Measurements from ENCODE around the gene ICAM1. TPM values are rescaled to one million over a fixed set of nuclear protein-coding genes. Genes with fewer than 3 reads are reported as not detected.
A peak's percentile ranks its signal among the peaks of the same experiment; 100 is the strongest.

The ICAM1 gene
- total and polyA plus RNA-seq, 9 donors = 12.1 to 116 (median 18.7) TPM

GRCh38 chr19:10270180-10270615, 722 bp upstream of the ICAM1 start:
- Histone ChIP-seq H3K4me1 (ENCODE audit: insufficient read depth) (peaks cover 8% of the 10 kb centered on the region), H3K4me3 (peak overlapping the region; percentile 39), H3K9me3 (no peaks in the 10 kb centered on the region), H3K27ac (peak overlapping the region; percentile 58 to 65), H3K27me3 (no peaks in the 10 kb centered on the region), H3K36me3 (no peaks in the 10 kb centered on the region)
- intact Hi-C loops (cut with DNase I) = loop anchor here in 1 of 4 donors (2.0 kb wide), 1 partner anchor 119 kb away; no protein-coding TSS in a partner anchor
- DNase-seq = peak in 4 of 5 donors; percentile 46 to 71 (median 56)
- TF ChIP-seq POLR2A (IDR thresholded peaks at IDR 0.05) = no peak
- TF ChIP-seq, protein P1, sequence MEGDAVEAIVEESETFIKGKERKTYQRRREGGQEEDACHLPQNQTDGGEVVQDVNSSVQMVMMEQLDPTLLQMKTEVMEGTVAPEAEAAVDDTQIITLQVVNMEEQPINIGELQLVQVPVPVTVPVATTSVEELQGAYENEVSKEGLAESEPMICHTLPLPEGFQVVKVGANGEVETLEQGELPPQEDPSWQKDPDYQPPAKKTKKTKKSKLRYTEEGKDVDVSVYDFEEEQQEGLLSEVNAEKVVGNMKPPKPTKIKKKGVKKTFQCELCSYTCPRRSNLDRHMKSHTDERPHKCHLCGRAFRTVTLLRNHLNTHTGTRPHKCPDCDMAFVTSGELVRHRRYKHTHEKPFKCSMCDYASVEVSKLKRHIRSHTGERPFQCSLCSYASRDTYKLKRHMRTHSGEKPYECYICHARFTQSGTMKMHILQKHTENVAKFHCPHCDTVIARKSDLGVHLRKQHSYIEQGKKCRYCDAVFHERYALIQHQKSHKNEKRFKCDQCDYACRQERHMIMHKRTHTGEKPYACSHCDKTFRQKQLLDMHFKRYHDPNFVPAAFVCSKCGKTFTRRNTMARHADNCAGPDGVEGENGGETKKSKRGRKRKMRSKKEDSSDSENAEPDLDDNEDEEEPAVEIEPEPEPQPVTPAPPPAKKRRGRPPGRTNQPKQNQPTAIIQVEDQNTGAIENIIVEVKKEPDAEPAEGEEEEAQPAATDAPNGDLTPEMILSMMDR (IDR thresholded peaks at IDR 0.05) = no peak
- no peak for TF ChIP-seq EP300 (IDR thresholded peaks at IDR 0.05)
- WGBS, 3 donors = 2 to 4% (median 2%) methylated on average over 34 to 37 of the region's 37 CpGs

- Histone ChIP-seq H3K9me3 (no peaks in the 10 kb centered on the region), H3K4me3 (peak overlapping the region; percentile 39), H3K27me3 (no peaks in the 10 kb centered on the region), H3K27ac (peak overlapping the region in 1 of 2 donors; percentile 58), H3K36me3 (no peaks in the 10 kb centered on the region), H3K4me1 (ENCODE audit: insufficient read depth) (peaks cover 8% of the 10 kb centered on the region)
- TF ChIP-seq POLR2A (IDR thresholded peaks at IDR 0.05) = no peak
- intact Hi-C loops (cut with DNase I) = loop anchor here in 1 of 4 donors (1.0 to 2.0 kb wide), 2 partner anchors 113 to 117 kb away; no protein-coding TSS in a partner anchor
- 46 to 51% (median 49%) methylated on average over 12 of the region's 12 CpGs for WGBS, 3 donors
- DNase-seq = peak in 3 of 5 donors; percentile 37 to 53 (median 49)
Observed at GRCh38 chr19:10271543-10272086, 695 bp downstream of the ICAM1 start.

DNA sequence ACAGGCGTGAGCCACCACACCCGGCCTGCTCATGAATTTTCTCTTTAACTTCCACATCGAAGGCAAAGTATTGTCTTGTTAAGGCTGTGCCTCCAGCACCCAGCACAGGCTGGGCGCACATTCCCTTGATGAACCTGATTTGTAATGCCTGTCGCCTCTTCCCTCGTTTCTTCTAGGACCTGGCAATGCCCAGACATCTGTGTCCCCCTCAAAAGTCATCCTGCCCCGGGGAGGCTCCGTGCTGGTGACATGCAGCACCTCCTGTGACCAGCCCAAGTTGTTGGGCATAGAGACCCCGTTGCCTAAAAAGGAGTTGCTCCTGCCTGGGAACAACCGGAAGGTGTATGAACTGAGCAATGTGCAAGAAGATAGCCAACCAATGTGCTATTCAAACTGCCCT, 3.7 kb downstream of the ICAM1 start:
- no peaks in the 10 kb centered on the region for H3K27me3 ChIP-seq
- H3K27ac ChIP-seq = no peak overlapping the region
- TF ChIP-seq EP300 (IDR thresholded peaks at IDR 0.05) (no peak), POLR2A (IDR thresholded peaks at IDR 0.05) (no peak)
- TF ChIP-seq, protein P1 (IDR thresholded peaks at IDR 0.05) = no peak
- no peaks in the 10 kb centered on the region for H3K9me3 ChIP-seq
- no peaks in the 10 kb centered on the region for H3K36me3 ChIP-seq
- no peak for DNase-seq
- intact Hi-C loops (cut with DNase I) = no loop called here
- 85 to 89% (median 87%) methylated on average over 10 of the region's 10 CpGs for WGBS, 3 donors
- peaks cover 8% of the 10 kb centered on the region for H3K4me1 ChIP-seq (ENCODE audit: insufficient read depth)
- no peak overlapping the region for H3K4me3 ChIP-seq

- WGBS, 3 donors = 79 to 89% (median 83%) methylated on average over 9 of the region's 9 CpGs
- H3K4me3 ChIP-seq = no peak overlapping the region
Observed at GRCh38 chr19:10277795-10278589, 7.1 kb downstream of the ICAM1 start.

More at GRCh38 chr19:10277795-10278589, 7.1 kb downstream of the ICAM1 start:
- TF ChIP-seq EP300 (IDR thresholded peaks at IDR 0.05) (no peak), POLR2A (IDR thresholded peaks at IDR 0.05) (no peak)
- TF ChIP-seq, protein P1 (IDR thresholded peaks at IDR 0.05) = no peak
- no peak overlapping the region for H3K27ac ChIP-seq
- no peak for DNase-seq
- intact Hi-C loops (cut with DNase I) = no loop called here
- H3K4me1 ChIP-seq (ENCODE audit: insufficient read depth) = no peaks in the 10 kb centered on the region
- no peaks in the 10 kb centered on the region for H3K9me3 ChIP-seq
- H3K27me3 ChIP-seq = no peaks in the 10 kb centered on the region
- no peaks in the 10 kb centered on the region for H3K36me3 ChIP-seq

Measured in ovary (tissue), 9 donors.